ENCODE measurements around the gene ASTN1.

Gene ASTN1

DNA sequence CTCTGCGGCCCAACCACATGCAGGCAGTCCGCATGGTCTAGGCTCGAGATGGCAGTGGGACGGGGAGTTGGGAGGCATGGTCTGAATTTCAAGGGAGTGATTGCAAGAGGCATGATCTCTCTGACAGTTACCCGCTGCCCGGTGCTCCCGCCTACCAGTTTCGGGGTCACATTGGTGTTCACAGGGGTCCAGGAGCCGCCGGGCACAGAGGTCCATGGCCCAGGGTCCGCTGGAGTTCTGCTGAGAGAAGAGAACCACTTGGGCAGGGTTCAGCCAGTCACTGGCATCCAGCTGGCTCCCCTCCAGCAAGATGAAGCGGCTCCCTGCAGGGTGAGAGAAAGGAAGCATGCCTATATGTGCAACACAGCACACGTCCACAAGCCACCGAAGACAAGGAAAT is 141.3 kb downstream of the ASTN1 start:
- H3K4me3 ChIP-seq (ENCODE audit: low read depth, low read length): no peak overlapping the region
- ChIA-PET POLR2A (no interaction called here), CTCF (no interaction called here)
- DNase-seq (ENCODE audit: low read depth, low spot score): no peak
- TF ChIP-seq, protein P1, sequence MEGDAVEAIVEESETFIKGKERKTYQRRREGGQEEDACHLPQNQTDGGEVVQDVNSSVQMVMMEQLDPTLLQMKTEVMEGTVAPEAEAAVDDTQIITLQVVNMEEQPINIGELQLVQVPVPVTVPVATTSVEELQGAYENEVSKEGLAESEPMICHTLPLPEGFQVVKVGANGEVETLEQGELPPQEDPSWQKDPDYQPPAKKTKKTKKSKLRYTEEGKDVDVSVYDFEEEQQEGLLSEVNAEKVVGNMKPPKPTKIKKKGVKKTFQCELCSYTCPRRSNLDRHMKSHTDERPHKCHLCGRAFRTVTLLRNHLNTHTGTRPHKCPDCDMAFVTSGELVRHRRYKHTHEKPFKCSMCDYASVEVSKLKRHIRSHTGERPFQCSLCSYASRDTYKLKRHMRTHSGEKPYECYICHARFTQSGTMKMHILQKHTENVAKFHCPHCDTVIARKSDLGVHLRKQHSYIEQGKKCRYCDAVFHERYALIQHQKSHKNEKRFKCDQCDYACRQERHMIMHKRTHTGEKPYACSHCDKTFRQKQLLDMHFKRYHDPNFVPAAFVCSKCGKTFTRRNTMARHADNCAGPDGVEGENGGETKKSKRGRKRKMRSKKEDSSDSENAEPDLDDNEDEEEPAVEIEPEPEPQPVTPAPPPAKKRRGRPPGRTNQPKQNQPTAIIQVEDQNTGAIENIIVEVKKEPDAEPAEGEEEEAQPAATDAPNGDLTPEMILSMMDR (IDR thresholded peaks at IDR 0.05; ENCODE audit: insufficient read depth, low read length, missing control alignments): no peak

- CTCF ChIA-PET: no interaction called here
- TF ChIP-seq, protein P1 (IDR thresholded peaks at IDR 0.05; ENCODE audit: insufficient read depth, low read length, missing control alignments): no peak
These were observed 142.8 kb downstream of the ASTN1 start for GRCh38 chr1:177021687-177022086.

DNA sequence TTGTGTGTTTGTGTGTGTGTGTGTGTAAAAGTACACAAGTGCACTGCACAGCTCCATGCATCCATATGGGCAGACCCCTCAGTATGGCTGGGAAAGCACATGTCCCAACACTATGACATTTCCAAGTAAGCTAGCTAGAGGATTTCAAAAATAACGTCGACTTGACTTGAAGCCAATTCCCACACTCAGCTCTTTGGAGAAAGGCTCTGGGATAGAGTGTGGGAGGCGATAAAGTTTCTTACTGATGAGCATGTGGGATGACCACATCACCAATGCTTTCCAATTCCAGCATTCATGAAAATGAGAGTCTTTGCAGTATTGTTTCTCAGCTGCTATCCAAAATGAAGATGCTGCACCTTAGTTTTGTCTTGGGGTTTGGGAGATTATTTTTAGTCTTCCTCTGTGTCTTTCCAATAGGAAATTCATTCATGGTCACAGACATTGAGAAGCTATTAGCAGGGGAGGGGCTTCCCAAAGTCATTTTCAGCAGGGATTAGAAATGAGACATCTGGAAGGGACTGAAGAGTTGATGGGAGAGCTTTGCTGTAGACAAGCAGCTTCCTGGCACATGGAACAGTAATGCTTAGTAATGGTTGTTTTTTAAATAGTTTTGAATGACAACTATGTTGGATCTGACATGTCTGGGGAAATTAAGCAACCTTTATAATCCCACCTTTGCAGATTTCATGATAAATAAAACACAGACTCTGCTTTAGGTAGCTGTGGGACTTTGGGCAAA is 143.5 kb downstream of the ASTN1 start:
- POLR2A ChIA-PET: no interaction called here
- TF ChIP-seq, protein P1 (IDR thresholded peaks at IDR 0.05; ENCODE audit: insufficient read depth, low read length, missing control alignments): no peak
- no peak for DNase-seq (ENCODE audit: low read depth, low spot score)
- H3K4me3 ChIP-seq (ENCODE audit: low read depth, low read length): no peak overlapping the region
- CTCF ChIA-PET: no interaction called here

More at GRCh38 chr1:177021687-177022086, 142.8 kb downstream of the ASTN1 start:
- H3K4me3 ChIP-seq (ENCODE audit: low read depth, low read length): no peak overlapping the region
- POLR2A ChIA-PET: no interaction called here
- DNase-seq (ENCODE audit: low read depth, low spot score): no peak

DNA sequence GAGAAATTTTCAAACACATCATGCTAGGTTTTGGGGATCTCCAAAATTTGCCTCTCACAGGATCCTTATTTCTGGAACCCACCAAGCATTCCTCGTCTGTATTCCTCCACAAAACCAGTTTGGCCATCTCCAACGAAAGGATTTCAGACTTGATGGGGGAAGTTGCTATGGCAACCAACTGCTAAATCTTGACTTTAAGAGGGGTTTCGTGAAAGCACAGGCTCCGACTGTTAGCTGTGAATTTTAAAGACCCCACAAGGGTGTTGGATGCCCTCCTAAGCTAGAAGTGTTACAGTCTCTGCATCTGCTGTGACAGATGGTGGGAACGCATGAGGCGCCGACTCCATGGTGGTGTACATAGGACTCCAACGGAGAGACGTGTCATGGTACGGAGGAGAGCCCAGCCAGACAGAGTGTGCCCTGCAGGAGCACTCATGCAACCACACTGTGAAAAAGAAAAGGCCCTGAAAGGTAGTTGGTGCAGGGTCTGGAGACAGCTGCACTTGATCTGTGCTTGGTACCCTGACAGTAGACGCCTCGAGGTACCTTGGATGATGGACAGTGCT is 147.1 kb downstream of the ASTN1 start:
- no peak for DNase-seq (ENCODE audit: low read depth, low spot score)
- TF ChIP-seq, protein P1 (IDR thresholded peaks at IDR 0.05; ENCODE audit: insufficient read depth, low read length, missing control alignments): no peak
- CTCF ChIA-PET: no interaction called here

GRCh38 chr1:177014325-177014724 is 150.2 kb downstream of the ASTN1 start:
- CTCF ChIA-PET: no interaction called here
- POLR2A ChIA-PET: no interaction called here
- no peak overlapping the region for H3K4me3 ChIP-seq (ENCODE audit: low read depth, low read length)
- no peak for DNase-seq (ENCODE audit: low read depth, low spot score)
- TF ChIP-seq, protein P1 (IDR thresholded peaks at IDR 0.05; ENCODE audit: insufficient read depth, low read length, missing control alignments): no peak

More for the DNA sequence above, 147.1 kb downstream of the ASTN1 start:
- POLR2A ChIA-PET: no interaction called here
- no peak overlapping the region for H3K4me3 ChIP-seq (ENCODE audit: low read depth, low read length)

DNA sequence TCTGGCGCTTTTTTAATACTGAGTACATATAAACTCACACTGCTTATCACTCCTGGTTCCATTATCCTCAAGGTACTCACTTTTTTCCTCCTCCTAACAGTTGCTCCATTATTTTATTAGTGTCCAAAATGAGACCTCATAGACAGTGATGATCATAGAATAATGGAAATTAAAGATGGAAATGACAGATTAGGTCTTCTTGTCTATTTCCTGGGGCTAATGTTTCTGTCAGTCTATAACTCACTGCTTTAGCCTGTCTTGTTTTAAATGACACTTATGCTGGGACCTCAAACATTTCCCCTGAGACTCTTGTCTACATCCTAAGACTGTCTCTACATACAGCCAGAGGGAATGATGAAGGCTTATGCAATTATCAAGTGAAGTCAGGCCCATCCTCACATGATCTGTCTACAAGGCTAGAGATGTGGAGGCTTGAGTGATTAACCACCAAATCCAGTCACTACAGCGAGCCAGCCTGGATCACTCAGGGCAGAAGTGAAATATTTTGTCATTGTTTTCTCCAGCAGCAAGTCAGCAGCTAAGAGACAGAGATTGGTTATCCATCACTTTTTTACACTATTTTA is 152.1 kb downstream of the ASTN1 start:
- POLR2A ChIA-PET: no interaction called here
- TF ChIP-seq, protein P1 (IDR thresholded peaks at IDR 0.05; ENCODE audit: insufficient read depth, low read length, missing control alignments): no peak
- DNase-seq (ENCODE audit: low read depth, low spot score): no peak
- CTCF ChIA-PET: no interaction called here
- no peak overlapping the region for H3K4me3 ChIP-seq (ENCODE audit: low read depth, low read length)
